IPS-20b (cell line): ENCODE measurements around the gene NAA35.

Experiments
- H3K27ac ChIP-seq: one replicate; pipeline ENCODE4 v1.5.1; 2013; ENCODE audit warnings: low read length
- H3K27me3 ChIP-seq: 2 replicates; pipeline ENCODE4 v1.6.1; 2013; ENCODE audit warnings: mild to moderate bottlenecking, low read length, inconsistent platforms; ENCODE audit not compliant: insufficient read depth
- H3K36me3 ChIP-seq: 2 replicates; pipeline ENCODE4 v1.6.1; 2013; ENCODE audit warnings: low read depth, mild to moderate bottlenecking, inconsistent platforms, low read length, moderate library complexity; ENCODE audit not compliant: insufficient read depth
- H3K4me1 ChIP-seq: 2 replicates; pipeline ENCODE4 v1.6.1; 2013; ENCODE audit warnings: mild to moderate bottlenecking, control low read depth, inconsistent platforms, low read length, moderate library complexity; ENCODE audit not compliant: insufficient read depth
- H3K4me3 ChIP-seq: 2 replicates; pipeline ENCODE4 v1.5.1; 2013; ENCODE audit warnings: mild to moderate bottlenecking, low read length, inconsistent platforms
- H3K9ac ChIP-seq: 2 replicates; pipeline ENCODE4 v1.6.1; 2013; ENCODE audit warnings: low read depth, mild to moderate bottlenecking, inconsistent platforms, low read length, moderate library complexity
- H3K9me3 ChIP-seq: 2 replicates; pipeline ENCODE4 v1.6.1; 2013; ENCODE audit warnings: mild to moderate bottlenecking, low read depth, low read length, inconsistent platforms; ENCODE audit not compliant: insufficient read depth

The NAA35 gene

DNA sequence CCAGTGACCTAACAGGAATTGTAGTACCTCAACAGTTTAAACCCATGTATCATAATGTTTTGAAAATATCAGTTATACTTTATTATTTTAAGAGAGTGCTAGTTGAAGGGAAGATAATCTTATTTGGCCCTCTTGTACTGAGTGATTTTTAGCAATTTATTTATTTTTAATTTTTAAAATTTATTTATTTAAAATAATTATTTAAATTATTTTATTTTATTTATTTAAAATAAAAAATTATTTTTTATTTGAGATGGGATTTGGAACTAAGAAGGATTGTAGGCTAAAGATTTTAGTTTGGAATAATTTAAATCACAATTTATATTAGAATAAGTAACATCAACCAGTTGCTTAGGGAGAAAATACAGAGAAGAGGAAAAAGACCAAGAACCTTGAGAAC is 54.2 kb downstream of the NAA35 start:
- H3K27me3 ChIP-seq: no peaks in the 10 kb centered on the region
- H3K9me3 ChIP-seq: no peaks in the 10 kb centered on the region
- H3K4me3 ChIP-seq: no peak overlapping the region
- H3K36me3 ChIP-seq: peaks cover 50% of the 10 kb centered on the region
- H3K9ac ChIP-seq: no peak overlapping the region
- no peak overlapping the region for H3K27ac ChIP-seq
- H3K4me1 ChIP-seq: no peaks in the 10 kb centered on the region

DNA sequence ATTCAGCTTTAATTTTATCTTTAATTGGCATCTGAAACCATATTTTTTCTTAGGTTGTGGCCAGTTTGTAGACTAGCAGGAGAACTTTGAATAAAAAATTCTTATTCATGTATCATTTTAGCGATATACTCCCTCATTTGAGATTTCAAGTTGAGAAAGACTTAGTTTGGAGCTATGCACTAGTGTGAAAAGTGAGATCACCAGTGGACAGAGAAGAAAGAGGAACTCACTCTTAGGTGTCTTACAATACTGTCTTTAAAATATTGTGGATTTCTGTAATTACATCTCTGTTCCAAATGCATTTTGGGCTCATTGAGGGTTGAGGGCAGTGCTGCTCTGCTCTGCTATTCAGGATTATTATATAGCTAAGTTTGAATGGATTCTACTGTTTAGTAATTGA is 54.7 kb downstream of the NAA35 start:
- H3K4me1 ChIP-seq: no peaks in the 10 kb centered on the region
- H3K9me3 ChIP-seq: no peaks in the 10 kb centered on the region
- H3K36me3 ChIP-seq: peaks cover 52% of the 10 kb centered on the region
- no peak overlapping the region for H3K4me3 ChIP-seq
- no peak overlapping the region for H3K9ac ChIP-seq
- H3K27ac ChIP-seq: no peak overlapping the region
- no peaks in the 10 kb centered on the region for H3K27me3 ChIP-seq

DNA sequence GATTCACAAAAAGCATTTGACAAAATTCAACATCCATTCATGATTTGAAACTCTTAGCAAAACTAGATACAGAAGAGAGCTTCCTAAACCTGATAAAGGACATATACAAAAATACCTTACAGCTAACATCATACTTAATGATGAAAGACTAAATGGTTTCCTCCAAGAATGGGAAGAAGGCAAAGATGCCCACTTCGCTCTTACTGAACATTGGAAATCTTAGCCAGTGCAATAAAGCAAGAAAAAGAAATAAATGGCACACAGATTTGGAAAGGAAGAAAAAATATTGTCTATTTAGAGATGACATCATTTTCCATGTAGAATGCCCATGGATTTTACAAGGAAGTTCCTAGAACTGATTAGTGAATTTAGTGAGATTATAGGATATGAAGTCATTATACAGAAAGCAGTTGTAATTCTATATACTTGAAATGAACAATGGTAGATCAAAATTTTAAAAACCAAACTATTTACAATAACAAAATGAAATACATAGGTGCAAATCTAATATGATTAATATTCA is 64.4 kb downstream of the NAA35 start:
- H3K9ac ChIP-seq: no peak overlapping the region
- peaks cover 11% of the 10 kb centered on the region for H3K9me3 ChIP-seq
- H3K4me1 ChIP-seq: no peaks in the 10 kb centered on the region
- peaks cover 76% of the 10 kb centered on the region for H3K36me3 ChIP-seq
- H3K27me3 ChIP-seq: no peaks in the 10 kb centered on the region
- H3K27ac ChIP-seq: no peak overlapping the region
- no peak overlapping the region for H3K4me3 ChIP-seq

DNA sequence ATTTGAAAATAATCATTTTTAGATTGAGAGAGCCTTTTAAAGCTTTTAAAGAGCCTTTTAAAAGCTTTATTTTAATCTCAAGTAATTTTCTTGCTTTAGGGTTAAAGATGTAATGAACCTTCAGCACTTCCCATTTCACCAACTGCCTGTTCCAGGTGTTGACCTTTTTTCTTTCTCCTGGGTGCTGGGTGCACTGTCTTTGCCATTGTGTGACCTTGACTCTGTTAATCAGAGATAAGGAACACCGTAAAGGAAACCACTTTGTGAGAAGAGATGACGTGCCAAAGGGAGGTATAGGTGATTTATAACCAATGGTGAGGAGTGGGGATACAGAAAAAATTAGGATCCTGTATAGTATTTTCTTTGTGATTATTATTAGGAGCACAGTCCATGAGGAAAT is 68.2 kb downstream of the NAA35 start:
- Histone ChIP-seq H3K36me3 (peaks cover 79% of the 10 kb centered on the region), H3K4me1 (no peaks in the 10 kb centered on the region), H3K9me3 (peaks cover 11% of the 10 kb centered on the region), H3K4me3 (no peak overlapping the region), H3K9ac (no peak overlapping the region), H3K27me3 (no peaks in the 10 kb centered on the region), H3K27ac (no peak overlapping the region)

- Histone ChIP-seq H3K9ac (no peak overlapping the region), H3K4me3 (no peak overlapping the region), H3K4me1 (no peaks in the 10 kb centered on the region), H3K9me3 (no peaks in the 10 kb centered on the region), H3K27ac (no peak overlapping the region), H3K36me3 (peaks cover 95% of the 10 kb centered on the region), H3K27me3 (no peaks in the 10 kb centered on the region)
Observed at GRCh38 chr9:86020731-86021130, 79.8 kb downstream of the NAA35 start.

DNA sequence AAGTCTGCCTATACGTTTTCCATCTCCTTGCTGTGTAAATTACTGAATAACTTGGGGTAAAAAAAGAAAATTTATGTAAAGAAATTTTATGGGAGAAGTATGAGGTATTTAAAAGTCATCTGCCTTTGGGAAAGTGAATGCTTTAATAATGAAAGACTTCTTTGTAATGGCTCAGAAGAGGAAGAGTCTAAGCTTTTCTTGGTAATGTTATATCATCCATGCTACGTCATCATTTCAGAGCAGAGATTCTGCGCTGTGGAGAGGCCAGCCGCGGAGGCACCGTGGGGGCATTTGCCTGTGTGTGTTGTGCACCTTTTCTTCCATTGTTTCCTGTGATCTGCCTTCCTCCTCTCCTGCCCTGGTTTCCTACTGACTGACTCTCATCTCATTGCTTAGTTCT is 80.2 kb downstream of the NAA35 start:
- H3K4me3 ChIP-seq: no peak overlapping the region
- no peaks in the 10 kb centered on the region for H3K4me1 ChIP-seq
- H3K27ac ChIP-seq: no peak overlapping the region
- peaks cover 98% of the 10 kb centered on the region for H3K36me3 ChIP-seq
- no peak overlapping the region for H3K9ac ChIP-seq
- no peaks in the 10 kb centered on the region for H3K9me3 ChIP-seq
- H3K27me3 ChIP-seq: no peaks in the 10 kb centered on the region

- Histone ChIP-seq H3K27ac (no peak overlapping the region), H3K9ac (no peak overlapping the region), H3K4me1 (no peaks in the 10 kb centered on the region), H3K36me3 (peaks cover 98% of the 10 kb centered on the region), H3K27me3 (no peaks in the 10 kb centered on the region), H3K4me3 (no peak overlapping the region), H3K9me3 (no peaks in the 10 kb centered on the region)
Observed at GRCh38 chr9:86022687-86023266, 81.8 kb downstream of the NAA35 start.

DNA sequence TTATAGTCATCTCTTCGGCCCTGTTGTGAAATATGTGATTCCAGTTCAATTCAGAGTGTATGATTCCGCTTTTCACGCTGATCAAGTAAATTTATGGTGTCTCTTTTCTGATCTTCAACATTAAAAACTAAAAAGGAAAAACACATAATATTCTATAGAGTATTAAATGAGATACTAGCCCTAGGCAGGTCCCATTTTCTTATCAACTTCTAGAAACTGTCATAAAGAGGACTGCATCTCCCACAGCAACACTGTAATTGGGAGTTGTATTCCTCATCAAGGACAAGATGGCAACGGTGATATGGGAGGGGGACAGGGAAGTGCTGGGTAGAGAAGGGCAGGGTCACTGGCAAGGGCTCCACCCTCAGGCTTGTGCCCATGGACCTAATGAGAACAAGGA is 86.8 kb downstream of the NAA35 start:
- Histone ChIP-seq H3K36me3 (peaks cover 89% of the 10 kb centered on the region), H3K4me1 (no peaks in the 10 kb centered on the region)

DNA sequence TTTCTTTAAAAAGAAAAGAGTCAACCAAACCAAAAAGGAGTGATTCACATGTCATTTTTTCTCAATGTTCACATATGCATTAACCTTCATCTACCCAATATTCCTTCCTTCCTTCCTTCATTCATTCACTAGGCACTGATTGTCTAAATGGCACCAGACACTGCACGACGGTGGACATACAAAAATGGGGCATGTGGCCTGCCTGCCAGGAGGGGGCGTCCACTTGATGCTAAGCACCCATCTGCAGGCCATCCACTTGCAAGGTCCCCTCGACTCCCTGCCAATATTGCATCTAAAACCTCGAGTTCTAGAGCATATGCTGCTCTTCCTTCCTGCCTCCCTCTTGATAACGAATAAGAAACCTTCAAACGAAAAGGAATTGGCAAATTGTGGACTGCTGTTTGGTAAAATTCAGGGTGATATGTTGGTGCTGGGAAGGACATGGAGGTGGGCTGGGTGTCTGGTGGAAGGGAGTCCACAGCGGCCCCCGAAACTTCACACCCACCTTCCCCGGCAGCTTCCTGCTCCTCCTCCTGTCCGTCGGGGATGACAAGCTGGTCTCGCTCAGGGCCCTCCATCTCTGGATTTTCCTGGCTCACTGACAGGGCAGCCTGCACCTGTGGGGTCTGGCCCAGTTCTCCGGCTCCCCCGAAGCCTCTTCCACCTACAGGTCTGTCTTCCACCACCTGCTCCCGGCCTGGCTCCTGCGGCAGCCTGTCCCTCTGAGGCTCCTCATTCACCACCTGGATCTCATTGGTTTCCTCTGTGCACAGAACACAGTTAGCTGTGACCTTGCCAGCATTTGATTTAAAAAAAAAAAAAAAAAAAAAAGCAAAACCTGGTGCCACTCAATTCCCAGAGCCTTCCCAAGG is 94.2 kb downstream of the NAA35 start:
- Histone ChIP-seq H3K9ac (no peak overlapping the region), H3K4me3 (no peak overlapping the region), H3K9me3 (no peaks in the 10 kb centered on the region), H3K36me3 (peaks cover 55% of the 10 kb centered on the region), H3K27ac (no peak overlapping the region), H3K4me1 (no peaks in the 10 kb centered on the region), H3K27me3 (no peaks in the 10 kb centered on the region)

More for the DNA sequence above, 86.8 kb downstream of the NAA35 start:
- H3K9me3 ChIP-seq: no peaks in the 10 kb centered on the region
- H3K27me3 ChIP-seq: no peaks in the 10 kb centered on the region
- H3K4me3 ChIP-seq: no peak overlapping the region
- H3K27ac ChIP-seq: no peak overlapping the region
- no peak overlapping the region for H3K9ac ChIP-seq

DNA sequence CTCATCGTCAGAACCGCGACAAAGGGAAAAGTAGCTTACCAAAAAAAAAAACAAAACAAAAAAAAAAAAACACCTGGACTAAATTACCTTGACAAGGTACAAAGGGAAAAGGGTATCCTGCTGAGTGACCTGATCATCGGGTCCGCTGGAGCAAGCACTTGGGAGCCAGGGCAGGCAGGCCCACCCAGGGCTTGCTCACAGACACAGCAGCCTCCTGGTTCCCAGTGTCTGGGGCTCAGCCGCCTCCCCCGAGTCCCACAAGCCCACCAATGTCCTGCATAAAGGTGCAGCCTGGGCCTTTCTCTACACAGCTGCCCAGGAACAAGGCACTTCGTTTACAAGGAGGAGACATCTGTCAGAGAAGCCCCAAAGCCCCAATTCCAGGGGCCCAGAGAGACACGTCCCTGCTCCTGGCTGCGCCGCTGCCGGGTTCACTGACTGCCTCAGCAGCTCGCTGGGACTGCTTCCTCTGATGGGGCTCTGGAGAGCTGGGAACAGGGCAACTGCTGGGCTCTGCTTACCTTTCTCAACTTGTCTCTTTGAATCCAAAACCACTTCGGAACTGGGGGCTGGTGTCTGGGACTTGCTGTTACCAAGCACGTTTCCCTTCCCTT is 95.0 kb downstream of the NAA35 start:
- Histone ChIP-seq H3K4me1 (no peaks in the 10 kb centered on the region), H3K9ac (no peak overlapping the region), H3K4me3 (no peak overlapping the region), H3K27me3 (no peaks in the 10 kb centered on the region), H3K9me3 (no peaks in the 10 kb centered on the region), H3K36me3 (peaks cover 55% of the 10 kb centered on the region), H3K27ac (no peak overlapping the region)

GRCh38 chr9:86036555-86036954 is 95.6 kb downstream of the NAA35 start:
- Histone ChIP-seq H3K9me3 (no peaks in the 10 kb centered on the region), H3K4me3 (no peak overlapping the region), H3K9ac (no peak overlapping the region), H3K4me1 (no peaks in the 10 kb centered on the region), H3K27me3 (no peaks in the 10 kb centered on the region), H3K27ac (no peak overlapping the region), H3K36me3 (peaks cover 54% of the 10 kb centered on the region)
